ENCODE measurements around the gene PLAGL2. TPM values are rescaled to one million over a fixed set of nuclear protein-coding genes. Genes with fewer than 3 reads are reported as not detected.

The PLAGL2 gene
- total and polyA plus RNA-seq, 2 donors (not counting 1 experiment from before 2014, with no cell fraction given): 1.6 to 2.3 TPM

GRCh38 chr20:32160341-32160740 lies 47.2 kb downstream of the PLAGL2 start:
- H3K9me3 ChIP-seq (ENCODE audit: control insufficient read depth, insufficient read depth, low read depth, low read length): no peaks in the 10 kb centered on the region
- no peak overlapping the region for H3K4me2 ChIP-seq (ENCODE audit: extremely low read depth, insufficient read depth, low read length)
- H3K36me3 ChIP-seq (ENCODE audit: control insufficient read depth, insufficient read depth, low read length): peaks cover 22% of the 10 kb centered on the region
- H4K20me1 ChIP-seq (ENCODE audit: control insufficient read depth, extremely low read depth, insufficient read depth, low read length): no peaks in the 10 kb centered on the region
- TF ChIP-seq EZH2 (IDR thresholded peaks at IDR 0.05; ENCODE audit: low read length, missing control alignments): no peak
- TF ChIP-seq, protein P1, sequence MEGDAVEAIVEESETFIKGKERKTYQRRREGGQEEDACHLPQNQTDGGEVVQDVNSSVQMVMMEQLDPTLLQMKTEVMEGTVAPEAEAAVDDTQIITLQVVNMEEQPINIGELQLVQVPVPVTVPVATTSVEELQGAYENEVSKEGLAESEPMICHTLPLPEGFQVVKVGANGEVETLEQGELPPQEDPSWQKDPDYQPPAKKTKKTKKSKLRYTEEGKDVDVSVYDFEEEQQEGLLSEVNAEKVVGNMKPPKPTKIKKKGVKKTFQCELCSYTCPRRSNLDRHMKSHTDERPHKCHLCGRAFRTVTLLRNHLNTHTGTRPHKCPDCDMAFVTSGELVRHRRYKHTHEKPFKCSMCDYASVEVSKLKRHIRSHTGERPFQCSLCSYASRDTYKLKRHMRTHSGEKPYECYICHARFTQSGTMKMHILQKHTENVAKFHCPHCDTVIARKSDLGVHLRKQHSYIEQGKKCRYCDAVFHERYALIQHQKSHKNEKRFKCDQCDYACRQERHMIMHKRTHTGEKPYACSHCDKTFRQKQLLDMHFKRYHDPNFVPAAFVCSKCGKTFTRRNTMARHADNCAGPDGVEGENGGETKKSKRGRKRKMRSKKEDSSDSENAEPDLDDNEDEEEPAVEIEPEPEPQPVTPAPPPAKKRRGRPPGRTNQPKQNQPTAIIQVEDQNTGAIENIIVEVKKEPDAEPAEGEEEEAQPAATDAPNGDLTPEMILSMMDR (conservative IDR thresholded peaks at IDR 0.05 in 1 of 2, IDR thresholded peaks at IDR 0.05 in 1 of 2; ENCODE audit: low read depth in 1 of 2, low read length in 2 of 2): no peak
- no peak overlapping the region for H3K9ac ChIP-seq (ENCODE audit: insufficient read depth, low read length)
- H3K27me3 ChIP-seq (ENCODE audit: control insufficient read depth, insufficient read depth, low read length): no peaks in the 10 kb centered on the region
- peaks cover 2% of the 10 kb centered on the region for H3K4me1 ChIP-seq (ENCODE audit: control insufficient read depth, extremely low read depth, insufficient read depth, low read length)
- H3K79me2 ChIP-seq (ENCODE audit: control insufficient read depth, insufficient read depth, low read length): no peaks in the 10 kb centered on the region
- H3K27ac ChIP-seq (ENCODE audit: insufficient read depth, low read length): no peak overlapping the region
- H3K4me3 ChIP-seq (replicated peaks in 1 of 4; ENCODE audit: control extremely low read depth in 1 of 4, insufficient read depth in 1 of 4, low read depth in 3 of 4, low read length in 4 of 4): no peak overlapping the region
- DNase-seq (ENCODE audit: low read depth in 2 of 2): no peak
- no peak overlapping the region for H2AFZ ChIP-seq (ENCODE audit: low read length)

GRCh38 chr20:32159766-32160221 lies 47.7 kb downstream of the PLAGL2 start:
- Histone ChIP-seq H3K4me1 (ENCODE audit: control insufficient read depth, extremely low read depth, insufficient read depth, low read length) (peaks cover 5% of the 10 kb centered on the region), H4K20me1 (ENCODE audit: control insufficient read depth, extremely low read depth, insufficient read depth, low read length) (no peaks in the 10 kb centered on the region), H3K4me3 (replicated peaks in 1 of 4; ENCODE audit: control extremely low read depth in 1 of 4, insufficient read depth in 1 of 4, low read depth in 3 of 4, low read length in 4 of 4) (no peak overlapping the region), H3K79me2 (ENCODE audit: control insufficient read depth, insufficient read depth, low read length) (no peaks in the 10 kb centered on the region), H3K4me2 (ENCODE audit: extremely low read depth, insufficient read depth, low read length) (no peak overlapping the region), H3K9me3 (ENCODE audit: control insufficient read depth, insufficient read depth, low read depth, low read length) (no peaks in the 10 kb centered on the region), H3K27me3 (ENCODE audit: control insufficient read depth, insufficient read depth, low read length) (no peaks in the 10 kb centered on the region), H3K36me3 (ENCODE audit: control insufficient read depth, insufficient read depth, low read length) (peaks cover 18% of the 10 kb centered on the region), H3K9ac (ENCODE audit: insufficient read depth, low read length) (no peak overlapping the region), H2AFZ (ENCODE audit: low read length) (no peak overlapping the region), H3K27ac (ENCODE audit: insufficient read depth, low read length) (no peak overlapping the region)
- TF ChIP-seq EZH2 (IDR thresholded peaks at IDR 0.05; ENCODE audit: low read length, missing control alignments): no peak
- TF ChIP-seq, protein P1 (conservative IDR thresholded peaks at IDR 0.05 in 1 of 2, IDR thresholded peaks at IDR 0.05 in 1 of 2; ENCODE audit: low read depth in 1 of 2, low read length in 2 of 2): no peak
- DNase-seq (ENCODE audit: low read depth in 2 of 2): no peak

DNA sequence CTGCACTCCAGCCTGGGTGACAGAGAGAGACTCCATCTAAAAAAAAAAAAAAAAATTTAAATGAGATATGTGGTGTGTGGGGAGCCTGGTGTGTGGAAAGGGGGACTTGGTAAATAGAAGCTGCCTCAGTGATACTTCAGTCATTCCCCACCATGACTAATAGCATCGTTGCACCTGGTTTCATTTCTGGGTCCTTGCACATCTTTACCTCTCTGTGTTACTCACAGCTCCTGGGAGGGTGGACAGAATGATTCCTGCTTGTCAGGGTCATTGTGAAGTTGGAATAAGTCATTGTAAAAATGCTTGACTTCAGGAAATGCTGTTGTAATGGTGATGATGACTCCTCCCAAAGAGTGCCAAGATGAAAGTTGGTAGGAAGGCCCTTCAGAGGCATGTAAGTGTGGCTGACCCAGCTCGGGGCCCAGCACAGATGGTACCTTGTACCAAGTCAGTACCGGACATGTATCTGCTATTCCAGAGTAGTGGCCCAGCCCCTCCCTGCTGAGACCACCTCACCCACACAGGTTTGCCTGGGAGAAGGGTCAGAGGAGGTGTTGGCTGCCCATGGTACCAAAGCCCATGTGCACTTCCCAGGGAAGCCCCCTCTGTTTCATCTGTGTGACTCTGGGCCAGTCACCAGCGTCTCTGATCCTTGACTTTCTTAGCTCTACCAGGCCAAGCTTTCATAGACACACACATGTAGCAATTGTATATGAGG lies 48.4 kb downstream of the PLAGL2 start:
- Histone ChIP-seq H3K27me3 (ENCODE audit: control insufficient read depth, insufficient read depth, low read length) (no peaks in the 10 kb centered on the region), H4K20me1 (ENCODE audit: control insufficient read depth, extremely low read depth, insufficient read depth, low read length) (no peaks in the 10 kb centered on the region), H3K4me3 (replicated peaks in 1 of 4; ENCODE audit: control extremely low read depth in 1 of 4, insufficient read depth in 1 of 4, low read depth in 3 of 4, low read length in 4 of 4) (no peak overlapping the region), H3K36me3 (ENCODE audit: control insufficient read depth, insufficient read depth, low read length) (peaks cover 18% of the 10 kb centered on the region), H3K4me1 (ENCODE audit: control insufficient read depth, extremely low read depth, insufficient read depth, low read length) (peaks cover 5% of the 10 kb centered on the region), H2AFZ (ENCODE audit: low read length) (no peak overlapping the region), H3K27ac (ENCODE audit: insufficient read depth, low read length) (no peak overlapping the region), H3K9me3 (ENCODE audit: control insufficient read depth, insufficient read depth, low read depth, low read length) (no peaks in the 10 kb centered on the region), H3K4me2 (ENCODE audit: extremely low read depth, insufficient read depth, low read length) (no peak overlapping the region), H3K9ac (ENCODE audit: insufficient read depth, low read length) (no peak overlapping the region), H3K79me2 (ENCODE audit: control insufficient read depth, insufficient read depth, low read length) (no peaks in the 10 kb centered on the region)
- DNase-seq (ENCODE audit: low read depth in 2 of 2): no peak
- TF ChIP-seq EZH2 (IDR thresholded peaks at IDR 0.05; ENCODE audit: low read length, missing control alignments): no peak
- TF ChIP-seq, protein P1 (conservative IDR thresholded peaks at IDR 0.05 in 1 of 2, IDR thresholded peaks at IDR 0.05 in 1 of 2; ENCODE audit: low read depth in 1 of 2, low read length in 2 of 2): no peak

Measured in fibroblast of lung (primary cell).